ENCODE measurements around the gene VAV1. TPM values are rescaled to one million over a fixed set of nuclear protein-coding genes. Genes with fewer than 3 reads are reported as not detected.
A peak's percentile ranks its signal among the peaks of the same experiment; 100 is the strongest.

VAV1 gene
- total RNA-seq, 4 donors from 2014 or later, result 1.7 to 4.3 (median 2.6) TPM

GRCh38 chr19:6752256-6753177 is 20.0 kb upstream of the VAV1 start:
- no peaks in the 10 kb centered on the region for H3K27me3 ChIP-seq
- intact Hi-C loops (cut with DNase I), result no loop called here
- no peaks in the 10 kb centered on the region for H3K4me1 ChIP-seq
- H3K36me3 ChIP-seq, result peaks cover 41 to 49% of the 10 kb centered on the region in 2 donors
- TF ChIP-seq CTCF (IDR thresholded peaks at IDR 0.05), result no peak
- TF ChIP-seq POLR2A (IDR thresholded peaks at IDR 0.05), result no peak
- H3K27ac ChIP-seq, result no peak overlapping the region
- no peak for DNase-seq
- H3K9me3 ChIP-seq, result no peaks in the 10 kb centered on the region
- no peak overlapping the region for H3K4me3 ChIP-seq (replicated peaks in 1 of 3)
- WGBS, 2 donors, result 79 to 80% methylated on average over 27 to 32 of the region's 50 CpGs

- no peak for TF ChIP-seq POLR2A (IDR thresholded peaks at IDR 0.05)
- peak in 4 of 6 experiments; percentile 34 to 53 (median 46) for TF ChIP-seq CTCF (IDR thresholded peaks at IDR 0.05)
- H3K4me3 ChIP-seq (replicated peaks in 1 of 3), result peak overlapping the region in 1 of 3 donors; percentile 4
- DNase-seq, result peak; percentile 77 to 84
- no peaks in the 10 kb centered on the region for H3K9me3 ChIP-seq
- H3K27ac ChIP-seq, result peak overlapping the region; percentile 28 to 61 (median 54)
- WGBS, 2 donors, result 17 to 39% methylated on average over 31 to 50 of the region's 50 CpGs
- H3K4me1 ChIP-seq, result no peaks in the 10 kb centered on the region
- H3K27me3 ChIP-seq, result no peaks in the 10 kb centered on the region
- intact Hi-C loops (cut with DNase I), result no loop called here
- peaks cover 36 to 40% of the 10 kb centered on the region in 2 donors for H3K36me3 ChIP-seq
Observed at GRCh38 chr19:6753178-6754031, 19.1 kb upstream of the VAV1 start.

DNA sequence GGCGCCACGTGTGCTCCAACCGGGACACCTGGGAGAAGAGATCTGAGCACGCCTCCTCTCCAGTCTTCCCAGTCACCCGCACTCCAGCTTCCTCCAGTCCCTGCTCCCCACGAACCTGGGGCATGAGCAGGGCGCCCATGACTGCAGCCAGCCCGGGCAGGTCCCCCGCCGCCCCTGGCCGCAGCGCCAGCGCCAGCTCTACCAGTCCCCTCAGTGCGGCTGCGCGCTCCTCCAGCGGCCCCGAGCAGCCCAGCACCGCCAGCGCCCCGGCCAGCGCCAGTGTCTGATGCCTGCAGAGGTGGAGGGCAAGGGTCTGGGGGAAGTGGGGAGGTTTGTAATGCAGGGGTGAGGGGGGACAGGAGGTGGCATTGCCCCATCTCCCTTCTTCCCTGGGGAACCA is 18.4 kb upstream of the VAV1 start:
- Histone ChIP-seq H3K4me3 (replicated peaks in 1 of 3) (no peak overlapping the region), H3K27ac (no peak overlapping the region), H3K4me1 (no peaks in the 10 kb centered on the region), H3K36me3 (peaks cover 28 to 36% of the 10 kb centered on the region in 2 donors), H3K27me3 (no peaks in the 10 kb centered on the region), H3K9me3 (no peaks in the 10 kb centered on the region)
- intact Hi-C loops (cut with DNase I), result no loop called here
- DNase-seq, result no peak
- WGBS, 2 donors, result 96 to 99% methylated on average over 21 to 22 of the region's 22 CpGs
- TF ChIP-seq POLR2A (IDR thresholded peaks at IDR 0.05), result no peak
- TF ChIP-seq CTCF (IDR thresholded peaks at IDR 0.05), result no peak

DNA sequence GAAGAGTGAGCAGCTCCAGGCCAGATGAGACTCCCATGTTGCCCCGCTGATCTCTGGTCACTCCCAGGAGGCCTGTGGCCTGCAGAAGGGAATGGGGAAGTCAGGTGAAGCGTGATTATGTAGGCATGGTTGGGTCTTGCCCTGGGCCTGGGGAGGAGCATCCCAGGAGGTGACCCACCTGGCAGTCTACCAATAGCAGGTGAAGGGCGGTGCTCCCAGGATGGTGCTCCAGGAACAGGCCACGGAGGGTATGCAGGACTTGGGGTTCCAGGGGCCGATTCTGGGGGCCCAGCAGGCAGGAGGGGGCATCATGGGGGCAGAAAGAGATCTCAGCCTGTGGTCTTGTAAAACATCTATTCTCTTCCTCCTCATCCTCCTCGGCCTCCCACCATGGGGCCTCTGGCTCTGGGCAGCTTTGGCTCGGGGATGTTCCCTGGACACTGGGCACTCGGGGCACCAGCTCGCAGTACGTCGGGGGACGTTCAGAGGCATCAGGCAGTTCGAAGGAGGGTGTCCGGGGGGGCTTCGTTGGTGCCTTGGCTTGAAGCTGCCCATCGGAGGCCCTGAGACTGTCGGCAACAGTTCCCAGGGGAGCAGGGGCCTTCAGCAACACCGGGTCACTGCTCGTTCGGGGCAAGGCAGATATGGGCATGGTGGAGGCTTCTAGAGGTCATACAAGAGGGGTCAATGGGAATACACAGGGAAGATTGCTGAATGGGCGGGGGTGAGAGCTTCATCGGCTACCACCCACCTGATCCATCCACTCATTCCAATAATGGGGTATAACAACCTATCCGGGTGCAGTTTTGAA is 17.6 kb upstream of the VAV1 start:
- TF ChIP-seq POLR2A (IDR thresholded peaks at IDR 0.05) (no peak), CTCF (IDR thresholded peaks at IDR 0.05) (no peak)
- H3K9me3 ChIP-seq, result no peaks in the 10 kb centered on the region
- H3K27me3 ChIP-seq, result no peaks in the 10 kb centered on the region
- no peaks in the 10 kb centered on the region for H3K4me1 ChIP-seq
- no peak for DNase-seq
- H3K27ac ChIP-seq, result no peak overlapping the region
- H3K4me3 ChIP-seq (replicated peaks in 1 of 3), result no peak overlapping the region
- intact Hi-C loops (cut with DNase I), result no loop called here
- H3K36me3 ChIP-seq, result peaks cover 21 to 29% of the 10 kb centered on the region in 2 donors
- 95 to 98% methylated on average over 19 to 22 of the region's 23 CpGs for WGBS, 2 donors

Data from thyroid gland (tissue), 4 donors.